Smooth muscle cell (in vitro differentiated cells): ENCODE results near the gene EPAS1. TPM values are rescaled to one million over a fixed set of nuclear protein-coding genes. Genes with fewer than 3 reads are reported as not detected.

Experiments
- DNase-seq: peaks from one replicate; lab custom pipeline; 2025; ENCODE audit not compliant: unreplicated experiment; lab: John Stamatoyannopoulos, UW
- H2AFZ ChIP-seq: fragments of 200-600 bp; sonication (generic); 2 replicates; pipeline ENCODE4 v1.6.0; 2016; ENCODE audit warnings: antibody characterized with exemption, low read depth, mild to moderate bottlenecking
- H3F3A ChIP-seq: fragments of 200-600 bp; sonication (generic); 2 replicates; pipeline ENCODE4 v1.6.0; 2017; ENCODE audit warnings: antibody characterized with exemption, low read depth
- H3K27ac ChIP-seq: fragments of 200-600 bp; sonication (generic); 2 replicates; pipeline ENCODE4 v1.5.1; 2016; ENCODE audit warnings: low read depth, mild to moderate bottlenecking
- H3K27me3 ChIP-seq: fragments of 200-600 bp; sonication (generic); 2 replicates; pipeline ENCODE4 v1.6.1; 2016; ENCODE audit warnings: low read depth, mild to moderate bottlenecking
- H3K36me3 ChIP-seq: fragments of 200-600 bp; sonication (generic); 2 replicates; pipeline ENCODE4 v1.5.1; 2016; ENCODE audit warnings: low read depth
- H3K4me1 ChIP-seq: fragments of 200-600 bp; sonication (generic); 2 replicates; pipeline ENCODE4 v1.5.1; 2016; ENCODE audit warnings: low read depth
- H3K4me2 ChIP-seq: fragments of 200-600 bp; sonication (generic); 2 replicates; pipeline ENCODE4 v1.6.0; 2016; ENCODE audit warnings: mild to moderate bottlenecking
- H3K4me3 ChIP-seq: fragments of 200-600 bp; sonication (generic); 2 replicates; pipeline ENCODE4 v1.5.1; 2016; ENCODE audit warnings: mild to moderate bottlenecking
- H3K79me2 ChIP-seq: fragments of 200-600 bp; sonication (generic); 2 replicates; pipeline ENCODE4 v1.6.0; 2016; ENCODE audit warnings: low read depth, mild to moderate bottlenecking
- H3K9ac ChIP-seq: fragments of 200-600 bp; sonication (generic); 2 replicates; pipeline ENCODE4 v1.6.0; 2016; ENCODE audit warnings: low read depth
- H3K9me3 ChIP-seq: fragments of 200-600 bp; sonication (generic); replicated peaks from 2 replicates; pipeline ENCODE4 v1.5.1; 2016; ENCODE audit warnings: low read depth
- H4K20me1 ChIP-seq: fragments of 200-600 bp; sonication (generic); 2 replicates; pipeline ENCODE4 v1.6.0; 2016; ENCODE audit warnings: low read depth
- CTCF ChIP-seq: fragments of 200-600 bp; sonication (generic); IDR thresholded peaks from 2 replicates; pipeline ENCODE4 v1.5.1; 2017; ENCODE audit warnings: borderline replicate concordance, mild to moderate bottlenecking, antibody characterized with exemption; ENCODE audit not compliant: insufficient read depth, poor library complexity, severe bottlenecking
- WGBS: methylation state at CpG from one replicate; pipeline ENCODE4 v1.1.7; 2016; ENCODE audit warnings: low lambda C conversion rate; 5-methylcytosine and 5-hydroxymethylcytosine counted together
- polyA plus RNA-seq: library from polyadenylated mRNA; unstranded; fragments of >200 nt; fragmentation: Nextera tagmentation; extraction: Ambion mirVana; gene quantifications from 2 replicates; pipeline ENCODE4 v1.2.1, GENCODE V29; 2016
- total RNA-seq: library from RNA; depleted of rRNA; stranded (reverse); fragments of >200 nt; gene quantifications from 2 replicates; pipeline ENCODE4 v1.2.3, GENCODE V29; 2014

Gene EPAS1
- total and polyA plus RNA-seq, 2 experiments from 2014 or later: 31.7 to 91.6 TPM

DNA sequence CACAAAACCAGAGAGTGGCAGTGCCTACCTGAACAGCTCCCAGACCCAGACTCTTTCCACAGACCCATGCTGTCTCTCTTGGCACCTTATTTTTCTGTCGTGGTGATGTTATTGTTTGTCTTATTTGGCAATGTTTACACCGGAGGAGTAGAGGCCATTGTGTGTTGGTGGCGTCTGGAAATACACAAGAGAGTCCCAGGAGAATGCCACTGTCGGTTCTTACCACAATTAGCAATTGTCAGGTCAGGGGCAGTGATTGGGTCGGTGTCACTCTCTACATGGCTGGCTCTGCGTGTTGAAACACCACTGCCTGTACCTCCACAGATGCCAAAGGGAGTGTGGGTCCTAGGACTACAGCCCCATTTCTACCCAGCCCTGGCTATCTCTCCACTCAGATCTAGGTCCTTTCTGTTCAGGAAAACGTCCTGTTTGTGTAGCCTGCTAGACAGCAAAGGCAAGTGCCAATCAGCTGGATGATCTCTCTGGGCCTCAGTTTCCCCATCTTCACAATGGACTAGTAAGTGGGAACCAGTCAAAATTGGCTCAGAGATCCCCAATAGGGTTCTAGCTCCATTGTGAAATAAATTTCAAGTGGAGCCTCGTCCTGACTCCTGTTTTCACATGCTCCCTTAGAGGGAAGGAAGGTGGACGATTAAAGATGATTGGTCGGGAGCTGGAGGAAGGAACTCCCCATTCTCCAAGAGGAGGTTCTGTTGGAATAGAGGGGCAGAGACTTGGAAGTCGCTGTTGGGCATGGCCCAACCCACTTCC is 17.0 kb downstream of the EPAS1 start:
- Histone ChIP-seq H3K27ac (peak overlapping the region; percentile 92), H3K9ac (peak overlapping the region; percentile 20), H2AFZ (no peak overlapping the region), H4K20me1 (peaks cover 76% of the 10 kb centered on the region), H3K4me2 (peak overlapping the region; percentile 74), H3K4me3 (no peak overlapping the region), H3K27me3 (no peaks in the 10 kb centered on the region), H3K4me1 (peaks cover 17% of the 10 kb centered on the region), H3K79me2 (peaks cover 91% of the 10 kb centered on the region), H3K9me3 (no peaks in the 10 kb centered on the region), H3F3A (peaks cover 37% of the 10 kb centered on the region), H3K36me3 (no peaks in the 10 kb centered on the region)
- DNase-seq: no peak
- no peak for TF ChIP-seq CTCF
- 88% methylated on average over 11 of the region's 11 CpGs for WGBS

- no peak for DNase-seq
- WGBS: 12% methylated on average over 11 of the region's 11 CpGs
- no peaks in the 10 kb centered on the region for H3K9me3 ChIP-seq
- no peaks in the 10 kb centered on the region for H3K36me3 ChIP-seq
- no peak overlapping the region for H3K4me3 ChIP-seq
- peak overlapping the region; percentile 20 for H3K9ac ChIP-seq
- H3K27ac ChIP-seq: peak overlapping the region; percentile 92
- peak overlapping the region; percentile 74 for H3K4me2 ChIP-seq
- peaks cover 70% of the 10 kb centered on the region for H4K20me1 ChIP-seq
- peaks cover 36% of the 10 kb centered on the region for H3F3A ChIP-seq
- no peak overlapping the region for H2AFZ ChIP-seq
- peaks cover 90% of the 10 kb centered on the region for H3K79me2 ChIP-seq
- peaks cover 25% of the 10 kb centered on the region for H3K4me1 ChIP-seq
- no peaks in the 10 kb centered on the region for H3K27me3 ChIP-seq
- no peak for TF ChIP-seq CTCF
Measured at GRCh38 chr2:46315103-46315890, 18.1 kb downstream of the EPAS1 start.

DNA sequence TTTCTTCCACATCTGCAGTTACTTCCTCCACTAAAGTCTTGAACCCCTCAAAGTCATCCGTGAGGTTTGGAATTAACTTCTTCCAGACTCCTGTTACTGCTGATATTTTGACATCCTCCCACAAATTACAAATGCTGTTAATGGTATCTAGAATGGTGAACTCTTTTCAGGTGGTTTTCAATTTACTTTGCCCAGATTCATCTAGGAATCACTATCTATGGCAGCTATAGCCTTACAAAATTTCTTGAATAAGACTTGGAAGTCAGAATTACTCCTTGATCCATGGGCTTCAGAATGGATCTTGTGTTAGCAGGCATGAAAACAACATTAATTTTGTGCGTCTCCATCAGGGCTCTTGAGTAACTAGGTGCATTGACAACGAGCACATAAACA is 19.9 kb downstream of the EPAS1 start:
- Histone ChIP-seq H3K27me3 (no peaks in the 10 kb centered on the region), H2AFZ (no peak overlapping the region), H3K9me3 (no peaks in the 10 kb centered on the region), H4K20me1 (peaks cover 70% of the 10 kb centered on the region), H3K4me1 (peaks cover 33% of the 10 kb centered on the region), H3K9ac (no peak overlapping the region), H3K4me3 (no peak overlapping the region), H3K36me3 (no peaks in the 10 kb centered on the region), H3K79me2 (peaks cover 90% of the 10 kb centered on the region), H3K27ac (peak overlapping the region; percentile 92), H3K4me2 (peak overlapping the region; percentile 74), H3F3A (peaks cover 36% of the 10 kb centered on the region)
- no peak for DNase-seq
- WGBS: 79% methylated on average over 3 of the region's 3 CpGs
- no peak for TF ChIP-seq CTCF
